Neural progenitor cell (in vitro differentiated cells): ENCODE data around the gene OOSP2. TPM values are rescaled to one million over a fixed set of nuclear protein-coding genes. Genes with fewer than 3 reads are reported as not detected.

Source experiments
- DNase-seq: peaks from one replicate; pipeline ENCODE4 v3.0.0-alpha.2; 2016; ENCODE audit warnings: low spot score
- H2AFZ ChIP-seq: fragments of 200-600 bp; sonication (generic); replicated peaks from 2 replicates; pipeline ENCODE4 v1.6.1; 2016; ENCODE audit warnings: antibody characterized with exemption
- H3F3A ChIP-seq: fragments of 200-600 bp; sonication (generic); 2 replicates; pipeline ENCODE4 v1.6.1; 2016; ENCODE audit warnings: antibody characterized with exemption, low read depth
- H3K27ac ChIP-seq: fragments of 200-600 bp; sonication (generic); 2 replicates; pipeline ENCODE4 v1.5.1; 2016; ENCODE audit warnings: mild to moderate bottlenecking
- H3K27me3 ChIP-seq: fragments of 200-600 bp; sonication (generic); 2 replicates; pipeline ENCODE4 v1.6.1; 2016; ENCODE audit warnings: mild to moderate bottlenecking, moderate library complexity
- H3K36me3 ChIP-seq: fragments of 200-600 bp; sonication (generic); 2 replicates; pipeline ENCODE4 v1.5.1; 2016
- H3K4me1 ChIP-seq: fragments of 200-600 bp; sonication (generic); 2 replicates; pipeline ENCODE4 v1.6.1; 2016; ENCODE audit warnings: mixed run types
- H3K4me2 ChIP-seq: fragments of 200-600 bp; sonication (generic); 2 replicates; pipeline ENCODE4 v1.6.1; 2016
- H3K4me3 ChIP-seq: fragments of 200-600 bp; sonication (generic); 2 replicates; pipeline ENCODE4 v1.5.1; 2016
- H3K79me2 ChIP-seq: fragments of 200-600 bp; sonication (generic); 2 replicates; pipeline ENCODE4 v1.6.1; 2016; ENCODE audit warnings: low read depth
- H3K9ac ChIP-seq: fragments of 200-600 bp; sonication (generic); 2 replicates; pipeline ENCODE4 v1.6.1; 2016
- H3K9me3 ChIP-seq: fragments of 200-600 bp; sonication (generic); 2 replicates; pipeline ENCODE4 v1.5.1; 2016; ENCODE audit warnings: low read depth
- H4K20me1 ChIP-seq: fragments of 200-600 bp; sonication (generic); 2 replicates; pipeline ENCODE4 v1.6.1; 2016; ENCODE audit warnings: low read depth
- H3K27ac Mint-ChIP-seq: 3 replicates; pipeline ENCODE4 v1.8.0; 2021; ENCODE audit warnings: mixed read lengths
- H3K27me3 Mint-ChIP-seq: 2 replicates; pipeline ENCODE4 v1.8.0; 2022; ENCODE audit warnings: low read depth, mild to moderate bottlenecking, inconsistent platforms, moderate library complexity, mixed read lengths; ENCODE audit not compliant: insufficient read depth
- H3K36me3 Mint-ChIP-seq: 3 replicates; pipeline ENCODE4 v1.8.0; 2021; ENCODE audit warnings: mixed read lengths
- H3K4me1 Mint-ChIP-seq: 3 replicates; pipeline ENCODE4 v1.8.0; 2021; ENCODE audit warnings: mixed read lengths
- H3K4me3 Mint-ChIP-seq: 3 replicates; pipeline ENCODE4 v1.8.0; 2021; ENCODE audit warnings: mild to moderate bottlenecking, moderate library complexity, mixed read lengths
- H3K9me3 Mint-ChIP-seq: 3 replicates; pipeline ENCODE4 v1.8.0; 2020; ENCODE audit warnings: mixed read lengths
- EZH2 ChIP-seq: fragments of 200-600 bp; sonication (generic); IDR thresholded peaks from 2 replicates; pipeline ENCODE4 v1.6.1; 2017; ENCODE audit warnings: antibody characterized with exemption, mild to moderate bottlenecking, moderate library complexity
- EZH2phosphoT487 ChIP-seq: fragments of 200-600 bp; sonication (generic); IDR thresholded peaks from 2 replicates; pipeline ENCODE4 v1.6.1; 2017; ENCODE audit warnings: antibody characterized with exemption
- total RNA-seq: library from RNA; depleted of rRNA; stranded (reverse); fragments of >200 nt; gene quantifications from 2 replicates; pipeline ENCODE4 v1.2.3, GENCODE V29; 2015; ENCODE audit warnings: low replicate concordance
- TF ChIP-seq, protein P1 (sequence below): fragments of 200-600 bp; sonication (generic); IDR thresholded peaks from 2 replicates; pipeline ENCODE4 v1.5.1; 2017; ENCODE audit warnings: antibody characterized with exemption, mild to moderate bottlenecking

Gene OOSP2
- total RNA-seq, 1 donor from 2014 or later: not detected

DNA sequence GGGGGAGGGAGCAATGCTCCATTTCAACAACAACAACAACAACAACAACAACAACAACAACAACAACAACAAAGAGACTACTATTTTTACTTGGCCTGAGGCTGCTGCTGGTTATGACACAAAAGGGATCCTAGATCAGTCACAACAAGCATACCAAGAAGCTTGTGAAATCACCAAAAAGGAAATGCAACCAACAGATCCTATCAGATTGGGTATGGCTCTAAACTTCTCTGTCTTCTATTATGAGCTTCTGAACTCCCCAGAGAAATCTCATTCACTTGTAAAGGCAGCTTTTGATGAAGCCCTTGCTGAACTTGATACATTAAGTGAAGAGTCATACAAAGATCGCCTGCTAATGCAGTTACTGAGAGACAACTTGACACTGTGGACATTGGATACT, 37.8 kb downstream of the OOSP2 start:
- Histone ChIP-seq H3K4me2 (no peak overlapping the region), H3K4me3 (no peak overlapping the region), H3K4me1 (no peaks in the 10 kb centered on the region), H3K36me3 (no peaks in the 10 kb centered on the region), H3K9ac (no peak overlapping the region), H2AFZ (no peak overlapping the region), H3K9me3 (no peaks in the 10 kb centered on the region), H3F3A (no peaks in the 10 kb centered on the region), H3K27ac (no peak overlapping the region), H3K79me2 (no peaks in the 10 kb centered on the region), H4K20me1 (no peaks in the 10 kb centered on the region), H3K27me3 (no peaks in the 10 kb centered on the region)
- Mint-ChIP-seq H3K9me3 (no peaks in the 10 kb centered on the region), H3K4me3 (no peak overlapping the region), H3K36me3 (no peaks in the 10 kb centered on the region), H3K4me1 (no peaks in the 10 kb centered on the region), H3K27me3 (peaks cover 2% of the 10 kb centered on the region), H3K27ac (no peak overlapping the region)
- no peak for TF ChIP-seq EZH2phosphoT487
- TF ChIP-seq EZH2: no peak
- no peak for DNase-seq

DNA sequence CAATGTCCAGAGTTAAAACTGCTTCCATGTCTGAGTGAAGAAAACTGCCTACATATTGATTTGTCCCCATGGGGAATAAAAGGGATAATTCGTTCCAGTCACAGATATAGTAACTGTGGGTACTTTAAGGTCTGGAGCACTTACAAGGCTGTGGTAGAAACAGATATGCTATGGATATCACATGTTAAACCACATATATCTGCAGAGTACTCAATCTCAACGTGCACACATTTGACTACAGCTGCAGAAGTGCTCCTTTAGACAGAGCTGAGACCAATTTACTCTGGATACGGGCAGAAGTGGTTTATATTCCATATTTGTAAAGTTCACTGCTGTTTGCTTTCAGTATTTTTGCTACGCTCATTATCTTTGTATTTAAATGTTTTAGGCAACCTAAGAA, 38.5 kb downstream of the OOSP2 start:
- Mint-ChIP-seq H3K27me3 (peaks cover 2% of the 10 kb centered on the region), H3K4me1 (no peaks in the 10 kb centered on the region), H3K36me3 (no peaks in the 10 kb centered on the region), H3K27ac (no peak overlapping the region), H3K4me3 (no peak overlapping the region), H3K9me3 (no peaks in the 10 kb centered on the region)
- no peaks in the 10 kb centered on the region for H4K20me1 ChIP-seq
- TF ChIP-seq EZH2: no peak
- no peak for TF ChIP-seq EZH2phosphoT487
- TF ChIP-seq, protein P1, sequence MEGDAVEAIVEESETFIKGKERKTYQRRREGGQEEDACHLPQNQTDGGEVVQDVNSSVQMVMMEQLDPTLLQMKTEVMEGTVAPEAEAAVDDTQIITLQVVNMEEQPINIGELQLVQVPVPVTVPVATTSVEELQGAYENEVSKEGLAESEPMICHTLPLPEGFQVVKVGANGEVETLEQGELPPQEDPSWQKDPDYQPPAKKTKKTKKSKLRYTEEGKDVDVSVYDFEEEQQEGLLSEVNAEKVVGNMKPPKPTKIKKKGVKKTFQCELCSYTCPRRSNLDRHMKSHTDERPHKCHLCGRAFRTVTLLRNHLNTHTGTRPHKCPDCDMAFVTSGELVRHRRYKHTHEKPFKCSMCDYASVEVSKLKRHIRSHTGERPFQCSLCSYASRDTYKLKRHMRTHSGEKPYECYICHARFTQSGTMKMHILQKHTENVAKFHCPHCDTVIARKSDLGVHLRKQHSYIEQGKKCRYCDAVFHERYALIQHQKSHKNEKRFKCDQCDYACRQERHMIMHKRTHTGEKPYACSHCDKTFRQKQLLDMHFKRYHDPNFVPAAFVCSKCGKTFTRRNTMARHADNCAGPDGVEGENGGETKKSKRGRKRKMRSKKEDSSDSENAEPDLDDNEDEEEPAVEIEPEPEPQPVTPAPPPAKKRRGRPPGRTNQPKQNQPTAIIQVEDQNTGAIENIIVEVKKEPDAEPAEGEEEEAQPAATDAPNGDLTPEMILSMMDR: no peak
- no peaks in the 10 kb centered on the region for H3K36me3 ChIP-seq
- H3K4me1 ChIP-seq: no peaks in the 10 kb centered on the region
- no peak overlapping the region for H3K9ac ChIP-seq
- no peaks in the 10 kb centered on the region for H3K79me2 ChIP-seq
- H3K4me2 ChIP-seq: no peak overlapping the region
- no peaks in the 10 kb centered on the region for H3K9me3 ChIP-seq
- no peaks in the 10 kb centered on the region for H3K27me3 ChIP-seq
- DNase-seq: no peak
- H3K4me3 ChIP-seq: no peak overlapping the region
- no peak overlapping the region for H2AFZ ChIP-seq
- H3F3A ChIP-seq: no peaks in the 10 kb centered on the region
- no peak overlapping the region for H3K27ac ChIP-seq

DNA sequence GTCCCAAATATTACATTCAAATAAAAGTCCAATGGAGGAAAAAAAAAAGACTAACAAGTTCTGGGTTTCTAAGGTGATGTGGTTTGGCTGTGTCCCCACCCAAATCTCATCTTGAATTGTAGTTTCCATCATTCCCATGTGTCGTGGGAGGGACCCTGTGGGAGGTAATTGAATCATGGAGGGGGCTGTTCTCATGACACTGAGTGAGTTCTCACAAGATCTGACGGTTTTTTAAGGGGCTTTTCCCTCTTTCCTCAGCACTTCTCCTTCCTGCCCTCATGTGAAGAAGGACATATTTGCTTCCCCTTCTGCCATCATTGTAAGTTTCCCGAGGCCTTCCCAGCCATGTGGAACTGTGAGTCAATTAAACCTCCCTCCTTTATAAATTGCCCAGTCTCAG, 40.3 kb downstream of the OOSP2 start:
- Histone ChIP-seq H3K4me2 (no peak overlapping the region), H4K20me1 (no peaks in the 10 kb centered on the region), H3K4me1 (no peaks in the 10 kb centered on the region), H3K27ac (no peak overlapping the region), H3F3A (no peaks in the 10 kb centered on the region), H3K36me3 (no peaks in the 10 kb centered on the region), H2AFZ (no peak overlapping the region), H3K27me3 (no peaks in the 10 kb centered on the region), H3K9me3 (no peaks in the 10 kb centered on the region), H3K9ac (no peak overlapping the region), H3K79me2 (no peaks in the 10 kb centered on the region), H3K4me3 (no peak overlapping the region)
- DNase-seq: no peak
- Mint-ChIP-seq H3K4me3 (no peak overlapping the region), H3K27ac (no peak overlapping the region), H3K4me1 (no peaks in the 10 kb centered on the region), H3K9me3 (no peaks in the 10 kb centered on the region), H3K36me3 (no peaks in the 10 kb centered on the region), H3K27me3 (peaks cover 2% of the 10 kb centered on the region)
- no peak for TF ChIP-seq EZH2
- TF ChIP-seq EZH2phosphoT487: no peak
- TF ChIP-seq, protein P1: no peak

DNA sequence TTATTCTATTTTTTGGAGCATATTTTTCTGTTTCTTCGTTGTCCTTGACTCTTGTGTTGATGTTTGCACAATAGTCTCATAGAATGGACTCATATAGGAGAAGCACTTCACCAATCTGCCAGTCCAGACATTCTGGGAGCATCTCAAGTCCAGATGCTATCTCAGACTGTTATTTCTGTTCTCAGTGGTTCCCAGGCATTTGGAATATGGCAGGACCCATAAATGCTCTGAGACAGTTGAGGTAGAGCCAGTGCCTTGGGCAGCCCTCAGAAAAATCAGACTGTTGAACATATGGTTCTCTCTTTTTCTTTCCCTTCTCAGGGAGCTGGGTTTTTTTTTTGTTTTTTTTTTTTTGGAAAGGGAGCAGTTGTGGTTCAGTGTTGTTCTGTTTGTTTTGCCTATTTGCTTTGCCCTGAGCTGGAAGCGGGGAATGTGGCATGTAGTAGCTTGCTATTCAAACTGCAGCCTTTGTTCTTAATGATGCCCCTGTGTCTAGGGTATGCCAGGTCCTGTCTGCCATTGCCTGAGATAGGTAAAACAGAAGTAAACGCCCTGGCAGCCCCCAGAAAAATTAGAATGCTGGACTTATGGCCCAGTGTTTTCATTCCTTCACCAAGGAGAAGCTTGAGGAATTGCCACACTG, 44.5 kb downstream of the OOSP2 start:
- H3K36me3 Mint-ChIP-seq: no peaks in the 10 kb centered on the region
- no peak overlapping the region for H3K27ac Mint-ChIP-seq
- Histone ChIP-seq H3K4me1 (no peaks in the 10 kb centered on the region), H3F3A (no peaks in the 10 kb centered on the region), H3K4me3 (no peak overlapping the region), H2AFZ (no peak overlapping the region), H4K20me1 (no peaks in the 10 kb centered on the region), H3K79me2 (no peaks in the 10 kb centered on the region), H3K4me2 (no peak overlapping the region), H3K36me3 (no peaks in the 10 kb centered on the region), H3K9ac (no peak overlapping the region), H3K27ac (no peak overlapping the region), H3K27me3 (no peaks in the 10 kb centered on the region), H3K9me3 (no peaks in the 10 kb centered on the region)
- H3K4me3 Mint-ChIP-seq: no peak overlapping the region
- peaks cover 2% of the 10 kb centered on the region for H3K27me3 Mint-ChIP-seq
- H3K9me3 Mint-ChIP-seq: no peaks in the 10 kb centered on the region
- DNase-seq: no peak
- TF ChIP-seq, protein P1: no peak
- TF ChIP-seq EZH2phosphoT487: no peak
- no peak for TF ChIP-seq EZH2
- H3K4me1 Mint-ChIP-seq: no peaks in the 10 kb centered on the region
